Gastroesophageal sphincter (tissue), 3 donors: ENCODE data around the gene RIMBP2.

ENCODE experiments used
- EP300 ChIP-seq: sonication (generic); formaldehyde crosslinking; IDR thresholded peaks from one replicate; pipeline ENCODE4 v1.6.1; 2017; ENCODE audit warnings: antibody characterized with exemption, mild to moderate bottlenecking
- POLR2A ChIP-seq, 2 donors: fragments of 450-650 bp; IDR thresholded peaks; one replicate each; pipeline ENCODE4 v1.6.1; 2017; ENCODE audit warnings: antibody characterized with exemption in 2 of 2, mild to moderate bottlenecking in 2 of 2, moderate library complexity in 1 of 2
- POLR2AphosphoS5 ChIP-seq: sonication (generic); formaldehyde crosslinking; IDR thresholded peaks from one replicate; pipeline ENCODE4 v1.6.1; 2017; ENCODE audit warnings: antibody characterized with exemption
- TF ChIP-seq, protein P1 (sequence below), 4 experiments: fragments of 200-600 bp in 2 of 4; fragments of 450-650 bp in 2 of 4; sonication (generic) in 1 of 4; IDR thresholded peaks; one replicate each; pipeline ENCODE4 v1.5.1; 2017 to 2019; ENCODE audit warnings: antibody characterized with exemption in 4 of 4, mild to moderate bottlenecking in 2 of 4, moderate library complexity in 2 of 4

DNA sequence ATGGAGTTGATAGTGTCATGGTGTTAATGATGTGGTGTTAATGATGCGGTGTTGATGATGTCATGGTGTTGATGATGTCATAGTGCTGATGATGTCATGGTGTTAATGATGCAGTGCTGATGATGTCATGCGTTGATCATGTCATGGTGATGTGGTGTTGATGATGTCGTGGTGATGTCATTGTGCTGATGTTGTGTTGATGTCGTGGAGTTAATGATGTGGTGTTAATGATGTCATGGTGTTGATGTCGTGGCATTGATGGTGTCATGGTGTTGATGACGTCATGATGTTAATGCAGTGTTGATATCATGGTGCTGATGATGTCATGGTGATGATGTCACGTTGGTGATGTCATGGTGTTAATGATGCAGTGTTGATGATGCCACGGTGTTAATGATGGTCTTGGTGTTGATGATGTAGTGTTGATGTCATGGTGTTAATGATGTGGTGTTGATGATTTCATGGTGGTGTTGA, 49.1 kb upstream of the RIMBP2 start:
- TF ChIP-seq, protein P1, sequence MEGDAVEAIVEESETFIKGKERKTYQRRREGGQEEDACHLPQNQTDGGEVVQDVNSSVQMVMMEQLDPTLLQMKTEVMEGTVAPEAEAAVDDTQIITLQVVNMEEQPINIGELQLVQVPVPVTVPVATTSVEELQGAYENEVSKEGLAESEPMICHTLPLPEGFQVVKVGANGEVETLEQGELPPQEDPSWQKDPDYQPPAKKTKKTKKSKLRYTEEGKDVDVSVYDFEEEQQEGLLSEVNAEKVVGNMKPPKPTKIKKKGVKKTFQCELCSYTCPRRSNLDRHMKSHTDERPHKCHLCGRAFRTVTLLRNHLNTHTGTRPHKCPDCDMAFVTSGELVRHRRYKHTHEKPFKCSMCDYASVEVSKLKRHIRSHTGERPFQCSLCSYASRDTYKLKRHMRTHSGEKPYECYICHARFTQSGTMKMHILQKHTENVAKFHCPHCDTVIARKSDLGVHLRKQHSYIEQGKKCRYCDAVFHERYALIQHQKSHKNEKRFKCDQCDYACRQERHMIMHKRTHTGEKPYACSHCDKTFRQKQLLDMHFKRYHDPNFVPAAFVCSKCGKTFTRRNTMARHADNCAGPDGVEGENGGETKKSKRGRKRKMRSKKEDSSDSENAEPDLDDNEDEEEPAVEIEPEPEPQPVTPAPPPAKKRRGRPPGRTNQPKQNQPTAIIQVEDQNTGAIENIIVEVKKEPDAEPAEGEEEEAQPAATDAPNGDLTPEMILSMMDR (IDR thresholded peaks at IDR 0.05), result no peak
- no peak for TF ChIP-seq POLR2AphosphoS5
- TF ChIP-seq POLR2A (IDR thresholded peaks at IDR 0.05), result no peak
- TF ChIP-seq EP300, result no peak
